Measurements from ENCODE around the gene COX5B.
"Not testable (repeated sequence)": the region's sequence is repeated elsewhere in the genome, so short reads cannot be mapped to it uniquely, and the experiment has no call there.

DNA sequence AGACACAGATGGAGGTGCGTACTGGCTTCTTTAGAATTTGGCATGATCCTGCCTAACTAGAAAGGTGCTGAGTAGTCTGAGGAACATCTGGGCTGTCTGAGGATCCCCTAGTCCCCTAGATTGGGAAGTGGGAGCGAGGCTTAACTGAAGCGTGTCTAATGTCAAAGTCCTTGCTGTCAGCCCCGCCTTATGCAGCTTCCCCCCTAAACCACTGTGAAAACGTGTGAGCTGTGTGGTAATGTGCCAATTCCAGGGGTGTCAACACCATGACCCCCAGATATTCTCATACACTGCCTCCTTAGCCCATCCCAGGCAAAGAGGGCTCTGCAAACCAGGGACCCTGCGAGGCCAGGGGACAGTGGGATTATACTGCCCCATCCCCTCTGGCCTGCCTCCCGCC, 34.0 kb upstream of the COX5B start:
- not testable (repeated sequence) for TF ChIP-seq CTCF (conservative IDR thresholded peaks at IDR 0.05; ENCODE audit: low read depth, low read length); EZH2 (IDR thresholded peaks at IDR 0.05; ENCODE audit: low read length, unreplicated experiment); EZH2phosphoT487 (IDR thresholded peaks at IDR 0.05; ENCODE audit: borderline replicate concordance, low read length)

Data from PC-3 (cell line).